IMR-90 (cell line): Measurements from ENCODE around the gene IDH3G. TPM values are rescaled to one million over a fixed set of nuclear protein-coding genes. Genes with fewer than 3 reads are reported as not detected.

ENCODE experiments used
- ATAC-seq: fragments of 200-7000 bp; cut with Tn5 transposase; 2 replicates; pipeline ENCODE4 v1.9.1; 2020; ENCODE audit warnings: low read depth, mild to moderate bottlenecking, moderate library complexity
- BruUV-seq: library from RNA; stranded (reverse); fragments of 400-500 nt; replicated peaks from 2 replicates; lab custom pipeline; 2021; lab: Mats Ljungman, UMichigan
- CTCF ChIA-PET: fragments of 300-600 bp; formaldehyde crosslinking; extraction: SDS; loops from one replicate; lab custom pipeline; 2021; ENCODE audit warnings: antibody characterized with exemption; lab: Yijun Ruan, JAX
- POLR2A ChIA-PET: fragments of 300-600 bp; sonication (Branson Sonifier 250); formaldehyde crosslinking; loops from one replicate; lab custom pipeline; 2022; ENCODE audit warnings: antibody characterized with exemption; ENCODE audit not compliant: unreplicated experiment; lab: Charles Lee
- DNase-seq: peaks from one replicate; pipeline ENCODE4 v3.0.0; 2013
- H2AFZ ChIP-seq: replicated peaks from 2 replicates; pipeline ENCODE3; 2013; ENCODE audit warnings: low read length, mild to moderate bottlenecking; ENCODE audit not compliant: poor library complexity
- H2AK5ac ChIP-seq: 2 replicates; pipeline ENCODE4 v1.6.1; 2013; ENCODE audit warnings: low read depth, low read length, inconsistent platforms
- H2AK9ac ChIP-seq: replicated peaks from 2 replicates; pipeline ENCODE3; 2013; ENCODE audit warnings: mild to moderate bottlenecking, low read depth, low read length, moderate library complexity; ENCODE audit not compliant: poor library complexity
- H2BK120ac ChIP-seq: 2 replicates; pipeline ENCODE4 v1.6.1; 2013; ENCODE audit warnings: low read depth, low read length, inconsistent platforms
- H2BK15ac ChIP-seq: 3 replicates; pipeline ENCODE4 v1.6.1; 2013; ENCODE audit warnings: low read depth, low read length, inconsistent platforms
- H2BK20ac ChIP-seq: 2 replicates; pipeline ENCODE4 v1.6.1; 2013; ENCODE audit warnings: low read depth, mild to moderate bottlenecking, inconsistent platforms, low read length, moderate library complexity
- H2BK5ac ChIP-seq: 2 replicates; pipeline ENCODE4 v1.6.1; 2013; ENCODE audit warnings: mild to moderate bottlenecking, low read depth, low read length, inconsistent platforms; ENCODE audit not compliant: poor library complexity, severe bottlenecking
- H3K14ac ChIP-seq: replicated peaks from 2 replicates; pipeline ENCODE4 v1.6.1; 2013; ENCODE audit warnings: low read depth, low read length, inconsistent platforms
- H3K18ac ChIP-seq: 2 replicates; pipeline ENCODE4 v1.6.1; 2013; ENCODE audit warnings: low read depth, low read length, control low read depth
- H3K23ac ChIP-seq: 2 replicates; pipeline ENCODE4 v1.6.1; 2013; ENCODE audit warnings: low read depth, low read length, inconsistent platforms
- H3K27ac ChIP-seq: 2 replicates; pipeline ENCODE4 v1.5.1; 2013; ENCODE audit warnings: mild to moderate bottlenecking, control low read depth, low read length; ENCODE audit not compliant: insufficient read depth
- H3K27me3 ChIP-seq: 2 replicates; pipeline ENCODE4 v1.6.1; 2013; ENCODE audit warnings: low read length; ENCODE audit not compliant: control insufficient read depth, insufficient read depth
- H3K36me3 ChIP-seq: 2 replicates; pipeline ENCODE4 v1.6.1; 2013; ENCODE audit warnings: low read length, mixed read lengths; ENCODE audit not compliant: control insufficient read depth, insufficient read depth
- H3K4ac ChIP-seq: 2 replicates; pipeline ENCODE4 v1.6.1; 2013; ENCODE audit warnings: low read depth, low read length, inconsistent platforms
- H3K4me1 ChIP-seq: 2 replicates; pipeline ENCODE4 v1.6.1; 2013; ENCODE audit warnings: low read length, mixed read lengths; ENCODE audit not compliant: control insufficient read depth, insufficient read depth
- H3K4me2 ChIP-seq: 2 replicates; pipeline ENCODE4 v1.6.1; 2013; ENCODE audit warnings: low read depth, mild to moderate bottlenecking, control low read depth, low read length, moderate library complexity
- H3K4me3 ChIP-seq: 2 replicates; pipeline ENCODE4 v1.5.1; 2013; ENCODE audit warnings: low read depth, mild to moderate bottlenecking, control low read depth, low read length, moderate library complexity; ENCODE audit not compliant: insufficient read depth
- H3K56ac ChIP-seq: 2 replicates; pipeline ENCODE4 v1.6.1; 2013; ENCODE audit warnings: low read length, inconsistent platforms; ENCODE audit not compliant: insufficient read depth; ENCODE audit errors: extremely low read depth
- H3K79me1 ChIP-seq, 2 experiments: 2 replicates each; pipeline ENCODE4 v1.6.1; 2013; ENCODE audit warnings: low read length in 2 of 2, inconsistent platforms in 1 of 2, low read depth in 1 of 2
- H3K9ac ChIP-seq: 2 replicates; pipeline ENCODE4 v1.6.1; 2013; ENCODE audit warnings: low read depth, low read length, control low read depth
- H3K9me1 ChIP-seq: 2 replicates; pipeline ENCODE4 v1.6.1; 2013; ENCODE audit warnings: low read length, inconsistent platforms; ENCODE audit not compliant: insufficient read depth
- H3K9me3 ChIP-seq: 2 replicates; pipeline ENCODE4 v1.6.1; 2013; ENCODE audit warnings: low read length; ENCODE audit not compliant: control insufficient read depth, insufficient read depth
- H4K20me1 ChIP-seq: 2 replicates; pipeline ENCODE4 v1.6.1; 2013; ENCODE audit warnings: low read length, inconsistent platforms; ENCODE audit not compliant: insufficient read depth
- H4K5ac ChIP-seq: 2 replicates; pipeline ENCODE4 v1.6.1; 2013; ENCODE audit warnings: mild to moderate bottlenecking, low read depth, low read length, control low read depth
- H4K8ac ChIP-seq, 2 experiments: 2 replicates each; pipeline ENCODE4 v1.6.1; 2013; ENCODE audit warnings: low read depth in 2 of 2, low read length in 2 of 2, control low read depth in 1 of 2, inconsistent platforms in 1 of 2
- H4K91ac ChIP-seq: 2 replicates; pipeline ENCODE4 v1.6.1; 2013; ENCODE audit warnings: low read depth, low read length, inconsistent platforms; ENCODE audit not compliant: insufficient read depth
- CEBPB ChIP-seq: IDR thresholded peaks from 2 replicates; pipeline ENCODE4 v1.6.1; 2012; ENCODE audit warnings: low read depth, low read length, improper control_type of control experiment
- CHD1 ChIP-seq: IDR thresholded peaks from 2 replicates; pipeline ENCODE4 v1.6.1; 2012; ENCODE audit warnings: low read depth, low read length, improper control_type of control experiment
- FOS ChIP-seq: fragments of 150-350 bp; IDR thresholded peaks from 2 replicates; pipeline ENCODE4 v1.6.1; 2016; ENCODE audit warnings: low read depth, low read length
- MAFK ChIP-seq: IDR thresholded peaks from 2 replicates; pipeline ENCODE4 v1.6.1; 2012; ENCODE audit warnings: low read depth, low read length, improper control_type of control experiment
- MAZ ChIP-seq: IDR thresholded peaks from 2 replicates; pipeline ENCODE4 v1.6.1; 2012; ENCODE audit warnings: low read depth, mild to moderate bottlenecking, low read length, improper control_type of control experiment, moderate library complexity, borderline replicate concordance
- MXI1 ChIP-seq: IDR thresholded peaks from 2 replicates; pipeline ENCODE4 v1.6.1; 2012; ENCODE audit warnings: low read depth, mild to moderate bottlenecking, low read length, moderate library complexity, borderline replicate concordance
- NFE2L2 ChIP-seq: fragments of 150-350 bp; IDR thresholded peaks from 2 replicates; pipeline ENCODE4 v1.6.1; 2016; ENCODE audit warnings: low read depth, mild to moderate bottlenecking, low read length
- POLR2A ChIP-seq: IDR thresholded peaks from 2 replicates; pipeline ENCODE4 v1.6.1; 2012; ENCODE audit warnings: mild to moderate bottlenecking, low read depth, low read length
- RAD21 ChIP-seq: IDR thresholded peaks from 2 replicates; pipeline ENCODE4 v1.6.1; 2012; ENCODE audit warnings: low read length, improper control_type of control experiment
- RCOR1 ChIP-seq: IDR thresholded peaks from 2 replicates; pipeline ENCODE4 v1.6.1; 2012; ENCODE audit warnings: mild to moderate bottlenecking, low read length, improper control_type of control experiment; ENCODE audit not compliant: insufficient replicate concordance
- RFX5 ChIP-seq: IDR thresholded peaks from 2 replicates; pipeline ENCODE4 v1.8.0; 2012; ENCODE audit warnings: low read depth, mild to moderate bottlenecking, low read length, moderate library complexity
- SMC3 ChIP-seq: fragments of 150-350 bp; IDR thresholded peaks from 2 replicates; pipeline ENCODE4 v1.6.1; 2016; ENCODE audit warnings: low read depth, mild to moderate bottlenecking, antibody characterized with exemption, low read length, moderate library complexity
- WGBS, 2 experiments: methylation state at CpG; one replicate each; pipeline versions ENCODE4 v1.1.5 to v1.1.7; 2013; ENCODE audit warnings: missing lambda C conversion rate in 2 of 2; ENCODE audit not compliant: insufficient read length in 1 of 2; ENCODE audit errors: extremely low coverage in 2 of 2; 5-methylcytosine and 5-hydroxymethylcytosine counted together
- dilution Hi-C: fragments of 300-500 bp; cut with HindIII; formaldehyde crosslinking; loops from one replicate; pipeline ENCODE4 v1.14.3; 2018; ENCODE audit warnings: low sequenced_read_pairs; ENCODE audit not compliant: unreplicated experiment
- in situ Hi-C: fragments of 300-500 bp; cut with MboI; formaldehyde crosslinking; loops from 3 replicates; pipeline ENCODE4 v1.14.3; 2019; ENCODE audit warnings: low sequenced_read_pairs, inconsistent platforms, mixed read lengths
- intact Hi-C: fragments of 100-400 bp; cut with micrococcal nuclease; formaldehyde crosslinking; loops from 2 replicates; pipeline ENCODE4 v1.10.0; 2022
- polyA plus RNA-seq, 3 experiments: library from polyadenylated mRNA; depleted of rRNA; stranded (reverse); fragments of >200 nt; gene quantifications; 2 replicates each; pipeline ENCODE4 v1.2.3, GENCODE V29; 2012; ENCODE audit warnings: low replicate concordance in 1 of 3
- total RNA-seq: library from RNA; depleted of rRNA; stranded (reverse); fragments of >200 nt; gene quantifications from 2 replicates; pipeline ENCODE4 v1.2.3, GENCODE V29; 2012
- TF ChIP-seq, protein P1 (sequence below): conservative IDR thresholded peaks from 2 replicates; pipeline ENCODE4 v1.5.1; 2012; ENCODE audit warnings: mild to moderate bottlenecking, low read depth, low read length, improper control_type of control experiment
- TF ChIP-seq, protein P2 (sequence below): fragments of 150-350 bp; IDR thresholded peaks from 2 replicates; pipeline ENCODE4 v1.6.1; 2016; ENCODE audit warnings: low read depth, mild to moderate bottlenecking, low read length, moderate library complexity, borderline replicate concordance
- TF ChIP-seq, protein P3 (sequence below): fragments of 150-350 bp; IDR thresholded peaks from 2 replicates; pipeline ENCODE4 v1.6.1; 2017; ENCODE audit warnings: mild to moderate bottlenecking, antibody characterized with exemption, low read length, low read depth

IDH3G gene
- total and polyA plus RNA-seq, 2 of the 4 experiments (the other 2 are of a cell fraction): 79.4 to 85.7 TPM

DNA sequence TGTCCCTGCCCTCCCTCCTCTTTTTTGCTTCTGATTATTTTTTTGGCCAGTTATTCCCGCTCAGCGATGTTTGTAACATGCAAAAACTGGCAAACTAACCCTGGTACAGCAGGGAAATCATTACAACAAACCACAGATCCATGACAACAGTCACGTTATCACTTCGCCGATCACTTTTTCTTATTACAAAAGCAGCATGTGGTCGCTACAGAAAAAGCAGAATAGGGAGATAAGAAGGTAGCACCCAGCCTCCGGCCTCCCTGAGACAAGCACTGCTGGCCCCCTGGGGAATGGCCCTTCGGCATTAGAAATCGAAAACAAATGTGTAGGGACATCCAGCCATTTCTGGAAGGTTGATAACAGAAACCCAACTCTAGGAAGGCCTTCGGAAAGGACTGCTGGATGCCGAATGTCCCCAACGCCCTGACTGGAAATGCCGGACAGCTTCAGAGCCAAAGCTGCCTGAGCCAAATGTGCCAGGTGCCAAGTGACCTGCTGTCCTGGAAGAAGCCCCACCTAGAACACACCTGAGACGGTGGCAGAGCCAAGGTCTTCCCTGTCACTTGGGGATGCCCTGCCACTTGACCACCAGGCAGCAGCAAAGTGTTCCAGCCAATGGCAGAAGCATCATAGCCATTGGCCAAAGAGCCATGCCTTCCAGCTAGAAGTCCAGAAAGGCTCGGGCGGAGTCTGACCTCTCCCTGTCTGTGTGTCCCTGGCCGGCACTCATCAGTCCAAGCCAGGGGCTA lies 2.9 kb downstream of the IDH3G start:
- H3K79me1 ChIP-seq: peaks cover 4 to 36% of the 10 kb centered on the region in 2 experiments
- no peak overlapping the region for H3K4me2 ChIP-seq
- no peak overlapping the region for H2BK5ac ChIP-seq
- H3K9ac ChIP-seq: no peak overlapping the region
- no peak overlapping the region for H3K4me3 ChIP-seq
- no peak overlapping the region for H4K5ac ChIP-seq
- peaks cover 4% of the 10 kb centered on the region; the same call in 1 of the 2 replicates for H3K4me1 ChIP-seq
- ChIA-PET POLR2A (no interaction called here), CTCF (no interaction called here)
- no peak overlapping the region for H3K14ac ChIP-seq
- no peak overlapping the region for H2AK9ac ChIP-seq
- ATAC-seq (no peak), DNase-seq (no peak)
- H3K23ac ChIP-seq: no peak overlapping the region
- H3K27ac ChIP-seq: no peak overlapping the region
- no peak overlapping the region for H2BK20ac ChIP-seq
- no peak overlapping the region for H3K56ac ChIP-seq
- no peak overlapping the region for H3K4ac ChIP-seq
- dilution Hi-C loops (no loop called here), intact Hi-C loops (loop anchor here (5.0 kb wide), 1 partner anchor 136 kb away; the partner anchor contains the start of gene ARHGAP4), in situ Hi-C loops (no loop called here)
- H4K91ac ChIP-seq: no peak overlapping the region
- H2AK5ac ChIP-seq: no peak overlapping the region
- 0 out of 2 replicates have a peak, but pooled peaks cover 6% of the 10 kb centered on the region for H4K20me1 ChIP-seq
- no peaks in the 10 kb centered on the region for H3K27me3 ChIP-seq
- WGBS, 2 experiments: 82% methylated on average over 8 of the region's 17 CpGs; no CpG with 5 or more reads in 1 of the 2 experiments
- H3K9me1 ChIP-seq: peaks cover 6% of the 10 kb centered on the region; the same call in 1 of the 2 replicates
- no peak overlapping the region for H2AFZ ChIP-seq
- no peak overlapping the region for H2BK120ac ChIP-seq
- H3K18ac ChIP-seq: no peak overlapping the region
- no TSS peak for BruUV-seq
- H3K36me3 ChIP-seq: peaks cover 16% of the 10 kb centered on the region; the same call in 1 of the 2 replicates
- H3K9me3 ChIP-seq: no peaks in the 10 kb centered on the region
- H2BK15ac ChIP-seq: no peak overlapping the region
- no peak overlapping the region for H4K8ac ChIP-seq
- TF ChIP-seq, protein P1, sequence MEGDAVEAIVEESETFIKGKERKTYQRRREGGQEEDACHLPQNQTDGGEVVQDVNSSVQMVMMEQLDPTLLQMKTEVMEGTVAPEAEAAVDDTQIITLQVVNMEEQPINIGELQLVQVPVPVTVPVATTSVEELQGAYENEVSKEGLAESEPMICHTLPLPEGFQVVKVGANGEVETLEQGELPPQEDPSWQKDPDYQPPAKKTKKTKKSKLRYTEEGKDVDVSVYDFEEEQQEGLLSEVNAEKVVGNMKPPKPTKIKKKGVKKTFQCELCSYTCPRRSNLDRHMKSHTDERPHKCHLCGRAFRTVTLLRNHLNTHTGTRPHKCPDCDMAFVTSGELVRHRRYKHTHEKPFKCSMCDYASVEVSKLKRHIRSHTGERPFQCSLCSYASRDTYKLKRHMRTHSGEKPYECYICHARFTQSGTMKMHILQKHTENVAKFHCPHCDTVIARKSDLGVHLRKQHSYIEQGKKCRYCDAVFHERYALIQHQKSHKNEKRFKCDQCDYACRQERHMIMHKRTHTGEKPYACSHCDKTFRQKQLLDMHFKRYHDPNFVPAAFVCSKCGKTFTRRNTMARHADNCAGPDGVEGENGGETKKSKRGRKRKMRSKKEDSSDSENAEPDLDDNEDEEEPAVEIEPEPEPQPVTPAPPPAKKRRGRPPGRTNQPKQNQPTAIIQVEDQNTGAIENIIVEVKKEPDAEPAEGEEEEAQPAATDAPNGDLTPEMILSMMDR: no peak
- no peak for TF ChIP-seq CHD1
- no peak for TF ChIP-seq RCOR1
- TF ChIP-seq MXI1: no peak
- TF ChIP-seq FOS: no peak
- TF ChIP-seq POLR2A: no peak
- TF ChIP-seq SMC3: no peak
- TF ChIP-seq, protein P2, sequence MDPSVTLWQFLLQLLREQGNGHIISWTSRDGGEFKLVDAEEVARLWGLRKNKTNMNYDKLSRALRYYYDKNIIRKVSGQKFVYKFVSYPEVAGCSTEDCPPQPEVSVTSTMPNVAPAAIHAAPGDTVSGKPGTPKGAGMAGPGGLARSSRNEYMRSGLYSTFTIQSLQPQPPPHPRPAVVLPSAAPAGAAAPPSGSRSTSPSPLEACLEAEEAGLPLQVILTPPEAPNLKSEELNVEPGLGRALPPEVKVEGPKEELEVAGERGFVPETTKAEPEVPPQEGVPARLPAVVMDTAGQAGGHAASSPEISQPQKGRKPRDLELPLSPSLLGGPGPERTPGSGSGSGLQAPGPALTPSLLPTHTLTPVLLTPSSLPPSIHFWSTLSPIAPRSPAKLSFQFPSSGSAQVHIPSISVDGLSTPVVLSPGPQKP: no peak
- TF ChIP-seq CEBPB: no peak
- TF ChIP-seq, protein P3, sequence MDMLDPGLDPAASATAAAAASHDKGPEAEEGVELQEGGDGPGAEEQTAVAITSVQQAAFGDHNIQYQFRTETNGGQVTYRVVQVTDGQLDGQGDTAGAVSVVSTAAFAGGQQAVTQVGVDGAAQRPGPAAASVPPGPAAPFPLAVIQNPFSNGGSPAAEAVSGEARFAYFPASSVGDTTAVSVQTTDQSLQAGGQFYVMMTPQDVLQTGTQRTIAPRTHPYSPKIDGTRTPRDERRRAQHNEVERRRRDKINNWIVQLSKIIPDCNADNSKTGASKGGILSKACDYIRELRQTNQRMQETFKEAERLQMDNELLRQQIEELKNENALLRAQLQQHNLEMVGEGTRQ: no peak
- no peak for TF ChIP-seq RAD21
- no peak for TF ChIP-seq RFX5
- no peak for TF ChIP-seq NFE2L2
- no peak for TF ChIP-seq MAFK
- no peak for TF ChIP-seq MAZ
